IPS-20b (cell line): ENCODE results near the gene ARHGEF37.
"Not testable (repeated sequence)": the region's sequence is repeated elsewhere in the genome, so short reads cannot be mapped to it uniquely, and the experiment has no call there.

Source experiments
- H3K27ac ChIP-seq: one replicate; pipeline ENCODE4 v1.5.1; 2013; ENCODE audit warnings: low read length
- H3K27me3 ChIP-seq: 2 replicates; pipeline ENCODE4 v1.6.1; 2013; ENCODE audit warnings: mild to moderate bottlenecking, low read length, inconsistent platforms; ENCODE audit not compliant: insufficient read depth
- H3K36me3 ChIP-seq: 2 replicates; pipeline ENCODE4 v1.6.1; 2013; ENCODE audit warnings: low read depth, mild to moderate bottlenecking, inconsistent platforms, low read length, moderate library complexity; ENCODE audit not compliant: insufficient read depth
- H3K4me1 ChIP-seq: 2 replicates; pipeline ENCODE4 v1.6.1; 2013; ENCODE audit warnings: mild to moderate bottlenecking, control low read depth, inconsistent platforms, low read length, moderate library complexity; ENCODE audit not compliant: insufficient read depth
- H3K4me3 ChIP-seq: 2 replicates; pipeline ENCODE4 v1.5.1; 2013; ENCODE audit warnings: mild to moderate bottlenecking, low read length, inconsistent platforms
- H3K9ac ChIP-seq: 2 replicates; pipeline ENCODE4 v1.6.1; 2013; ENCODE audit warnings: low read depth, mild to moderate bottlenecking, inconsistent platforms, low read length, moderate library complexity
- H3K9me3 ChIP-seq: 2 replicates; pipeline ENCODE4 v1.6.1; 2013; ENCODE audit warnings: mild to moderate bottlenecking, low read depth, low read length, inconsistent platforms; ENCODE audit not compliant: insufficient read depth

ARHGEF37 gene, protein sequence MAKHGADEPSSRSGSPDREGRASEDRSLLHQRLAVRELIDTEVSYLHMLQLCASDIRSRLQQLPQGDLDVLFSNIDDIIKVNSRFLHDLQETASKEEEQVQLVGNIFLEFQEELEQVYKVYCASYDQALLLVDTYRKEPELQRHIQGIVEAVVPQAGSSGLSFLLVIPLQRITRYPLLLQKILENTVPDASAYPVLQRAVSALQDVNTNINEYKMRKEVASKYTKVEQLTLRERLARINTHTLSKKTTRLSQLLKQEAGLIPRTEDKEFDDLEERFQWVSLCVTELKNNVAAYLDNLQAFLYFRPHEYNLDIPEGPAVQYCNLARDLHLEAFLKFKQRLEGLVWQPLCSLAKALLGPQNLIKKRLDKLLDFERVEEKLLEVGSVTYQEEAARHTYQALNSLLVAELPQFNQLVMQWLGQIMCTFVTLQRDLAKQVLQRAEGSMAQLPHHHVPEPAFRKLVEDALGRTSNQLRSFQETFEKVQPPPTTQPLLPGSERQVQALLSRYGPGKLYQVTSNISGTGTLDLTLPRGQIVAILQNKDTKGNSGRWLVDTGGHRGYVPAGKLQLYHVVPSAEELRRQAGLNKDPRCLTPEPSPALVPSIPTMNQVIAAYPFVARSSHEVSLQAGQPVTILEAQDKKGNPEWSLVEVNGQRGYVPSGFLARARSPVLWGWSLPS

DNA sequence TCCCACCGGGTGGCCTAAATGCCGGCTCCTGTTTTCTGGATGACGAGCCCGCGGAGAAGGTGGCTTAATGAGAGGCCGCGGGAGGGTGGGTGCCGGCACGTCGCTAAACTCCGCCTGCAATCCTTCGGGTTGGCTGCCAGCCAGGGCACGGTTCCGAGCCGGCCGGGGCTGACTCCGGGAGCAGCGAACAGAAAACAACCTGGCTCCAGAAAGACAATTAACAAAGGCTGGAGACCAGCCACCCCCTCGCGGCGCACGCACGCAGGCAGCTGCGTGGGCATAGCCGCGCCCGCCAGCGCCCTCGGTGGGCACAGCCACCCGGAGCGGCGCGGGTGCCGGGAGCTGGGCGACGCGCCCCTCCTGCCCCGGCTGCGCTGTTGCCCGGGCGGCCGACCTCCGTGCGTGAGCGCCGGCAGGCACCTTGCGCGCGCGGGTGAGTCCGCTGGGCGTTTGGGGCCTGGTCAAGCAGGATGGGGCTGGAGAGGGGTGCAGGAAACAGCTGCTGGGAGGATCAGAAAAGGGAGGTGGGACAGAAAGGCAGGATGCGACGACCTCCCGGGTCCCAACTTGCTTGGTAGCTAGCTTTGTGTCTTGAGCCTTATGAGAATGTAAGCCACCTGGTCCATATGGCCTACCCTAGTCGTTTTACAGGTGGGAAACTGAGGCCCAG, at the start of gene ARHGEF37:
TSS of gene ARHGEF37 (plus strand) at position 307 of the 670 bp plus-strand sequence. CDS start 16,272 bp downstream, outside the sequence.
- H3K4me3 ChIP-seq: peak within 1 kb of the TSS; percentile 71
- no peak within 1 kb of the TSS for H3K27ac ChIP-seq
- H3K9ac ChIP-seq: peak within 1 kb of the TSS; percentile 48; the same call in 1 of the 2 replicates
- H3K4me1 ChIP-seq: peaks cover 9% of the 10 kb centered on the region
- H3K27me3 ChIP-seq: peaks cover 30% of the 10 kb centered on the region
- no peaks in the 10 kb centered on the region for H3K36me3 ChIP-seq
- H3K9me3 ChIP-seq: no peaks in the 10 kb centered on the region

DNA sequence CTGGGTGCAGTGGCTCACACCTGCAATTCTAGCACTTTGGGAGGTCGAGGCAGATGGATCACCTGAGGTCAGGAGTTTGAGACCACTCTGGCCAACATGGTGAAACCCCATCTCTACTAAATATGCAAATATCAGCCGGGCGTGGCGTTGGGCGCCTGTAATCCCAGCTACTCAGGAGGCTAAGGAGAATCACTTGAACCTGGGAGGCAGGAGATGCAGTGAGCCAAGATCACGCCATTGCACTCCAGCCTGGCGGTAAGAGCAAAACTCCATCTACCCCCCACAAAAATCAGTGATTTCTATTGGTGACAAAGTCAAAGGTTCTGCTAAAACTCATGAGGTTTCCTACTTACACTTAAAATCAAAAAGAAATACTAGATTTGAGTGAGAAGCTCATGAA, 48.9 kb upstream of the ARHGEF37 start:
- H3K9ac ChIP-seq: no peak overlapping the region
- no peaks in the 10 kb centered on the region for H3K9me3 ChIP-seq
- H3K4me1 ChIP-seq: peaks cover 20% of the 10 kb centered on the region
- H3K4me3 ChIP-seq: no peak overlapping the region
- peaks cover 32% of the 10 kb centered on the region; the same call in 1 of the 2 replicates for H3K36me3 ChIP-seq
- H3K27me3 ChIP-seq: no peaks in the 10 kb centered on the region
- no peak overlapping the region for H3K27ac ChIP-seq

DNA sequence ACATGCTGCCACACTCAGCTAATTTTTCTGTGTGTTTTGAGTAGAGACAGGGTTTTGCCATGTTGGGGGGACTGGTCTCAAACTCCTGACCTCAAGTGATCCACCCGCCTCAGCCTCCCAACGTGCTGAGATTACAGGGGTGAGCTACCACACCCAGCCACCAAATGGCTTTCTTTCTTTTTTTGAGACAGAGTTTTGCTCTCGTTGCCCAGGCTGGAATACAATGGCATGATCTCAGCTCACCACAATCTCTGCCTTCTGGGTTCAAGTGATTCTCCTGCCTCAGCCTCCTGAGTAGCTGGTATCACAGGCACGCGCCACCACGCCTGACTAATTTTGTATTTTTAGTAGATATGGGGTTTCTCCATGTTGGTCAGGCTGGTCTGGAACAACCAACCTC, 45.5 kb upstream of the ARHGEF37 start:
- H3K27me3 ChIP-seq, H3K4me1 ChIP-seq, H3K9me3 ChIP-seq, H3K27ac ChIP-seq, H3K4me3 ChIP-seq, H3K9ac ChIP-seq: not testable (repeated sequence)
- peaks cover 54% of the 10 kb centered on the region for H3K36me3 ChIP-seq

DNA sequence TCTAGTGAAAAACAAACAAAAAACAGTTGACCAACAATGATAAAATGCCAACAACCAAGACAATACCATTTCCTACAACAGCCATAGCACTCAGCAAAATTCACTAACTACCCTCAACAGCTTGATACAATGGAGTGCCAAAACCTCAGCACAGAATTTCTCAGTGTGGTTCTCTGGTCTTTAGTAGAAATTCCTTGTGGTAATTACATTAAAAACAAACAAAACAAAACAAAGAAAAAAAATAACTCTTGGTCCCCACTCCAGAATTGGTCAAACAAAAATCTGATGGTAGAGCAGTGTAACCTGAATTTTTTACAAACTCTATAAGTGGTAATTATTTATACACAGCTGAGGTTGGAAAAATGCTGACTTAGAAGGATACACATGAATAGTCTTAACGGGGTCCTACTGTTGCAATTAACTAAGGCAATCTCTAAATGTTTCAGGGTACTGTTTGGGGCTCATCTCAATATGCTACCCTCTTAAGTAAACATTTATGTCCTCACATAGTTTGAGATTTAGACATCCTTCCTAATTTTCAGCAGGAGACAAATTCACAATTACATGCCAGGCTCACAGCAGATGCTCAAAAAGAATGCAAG, 43.8 kb upstream of the ARHGEF37 start:
- Histone ChIP-seq H3K27me3 (no peaks in the 10 kb centered on the region), H3K27ac (no peak overlapping the region), H3K4me3 (no peak overlapping the region), H3K36me3 (peaks cover 62% of the 10 kb centered on the region), H3K9ac (no peak overlapping the region), H3K9me3 (no peaks in the 10 kb centered on the region), H3K4me1 (no peaks in the 10 kb centered on the region; the same call in none of the 2 replicates)

DNA sequence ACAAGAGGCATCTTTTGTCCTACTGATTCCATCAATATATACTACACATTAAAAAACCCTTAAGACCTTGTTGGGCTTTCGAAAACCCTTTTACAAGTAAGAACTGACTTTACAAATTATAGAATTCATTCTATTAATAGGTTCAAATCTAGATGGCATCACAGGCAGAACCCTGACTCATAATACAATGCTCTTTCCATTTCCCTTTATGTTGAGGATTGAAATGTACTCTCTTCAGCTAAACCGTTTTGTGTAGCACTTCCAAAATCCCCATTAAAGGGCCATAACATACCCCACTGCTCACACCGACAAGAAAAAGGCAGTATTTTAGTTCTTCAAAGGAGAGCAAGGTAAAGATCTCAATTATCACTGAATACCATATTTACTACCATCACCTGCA, 41.2 kb upstream of the ARHGEF37 start:
- no peaks in the 10 kb centered on the region for H3K27me3 ChIP-seq
- H3K4me1 ChIP-seq: peaks cover 3% of the 10 kb centered on the region; the same call in 1 of the 2 replicates
- H3K9me3 ChIP-seq: no peaks in the 10 kb centered on the region
- peaks cover 68% of the 10 kb centered on the region for H3K36me3 ChIP-seq
- H3K27ac ChIP-seq: no peak overlapping the region
- no peak overlapping the region for H3K4me3 ChIP-seq
- no peak overlapping the region for H3K9ac ChIP-seq

DNA sequence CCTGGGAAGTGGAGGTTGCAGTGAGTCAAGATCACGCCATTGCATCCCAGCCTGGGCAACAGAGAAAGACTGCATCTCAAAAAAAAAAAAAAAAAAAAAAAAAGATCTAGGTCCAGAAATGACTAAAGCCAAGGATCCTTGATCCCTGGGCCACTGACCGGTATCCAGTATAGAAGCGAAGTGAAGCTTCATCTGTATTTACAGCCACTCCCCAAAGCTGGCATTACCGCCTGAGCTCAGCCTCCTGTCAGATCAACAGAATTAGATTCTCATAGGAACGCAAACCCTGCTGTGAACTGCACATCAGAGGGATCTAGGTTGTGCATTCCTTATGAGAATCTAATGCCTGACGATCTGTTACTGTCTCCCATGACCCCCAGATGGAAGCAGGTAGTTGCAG, 39.4 kb upstream of the ARHGEF37 start:
- Histone ChIP-seq H3K9ac (no peak overlapping the region), H3K36me3 (peaks cover 76% of the 10 kb centered on the region), H3K4me1 (peaks cover 6% of the 10 kb centered on the region; the same call in 1 of the 2 replicates), H3K9me3 (no peaks in the 10 kb centered on the region), H3K27me3 (no peaks in the 10 kb centered on the region), H3K4me3 (no peak overlapping the region), H3K27ac (no peak overlapping the region)

DNA sequence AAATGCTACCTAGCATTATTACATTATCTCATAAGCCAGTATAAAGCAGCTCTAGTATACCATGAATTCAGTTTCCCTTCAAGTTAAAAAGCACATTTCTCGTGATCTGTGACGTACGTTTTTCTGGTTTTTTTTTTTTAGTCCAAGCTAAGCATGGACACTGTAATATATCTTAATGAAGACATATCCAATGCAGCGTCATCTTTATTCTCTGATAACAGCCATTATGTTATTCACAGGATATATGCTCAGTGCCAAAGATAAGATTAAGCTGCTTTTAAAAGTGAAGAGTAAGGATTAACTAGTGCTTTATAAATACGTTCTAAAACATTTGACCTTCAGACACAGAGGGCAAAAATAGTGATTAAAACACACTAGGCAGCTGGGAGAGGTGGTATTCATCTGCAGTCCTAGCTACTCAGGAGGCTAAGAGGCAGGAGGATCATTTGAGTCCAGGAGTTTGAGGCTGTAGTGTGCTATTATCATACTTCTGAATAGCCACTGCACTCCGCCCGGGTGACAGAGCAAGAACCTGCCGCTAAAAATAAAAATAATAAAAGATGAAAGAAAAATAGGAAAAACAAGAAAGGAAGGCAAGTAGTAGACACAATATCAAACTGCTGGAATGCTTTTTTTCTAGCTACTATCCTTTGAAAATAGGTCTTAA, 37.8 kb upstream of the ARHGEF37 start:
- peaks cover 79% of the 10 kb centered on the region for H3K36me3 ChIP-seq
- no peak overlapping the region for H3K9ac ChIP-seq
- peaks cover 9% of the 10 kb centered on the region; the same call in 1 of the 2 replicates for H3K4me1 ChIP-seq
- no peaks in the 10 kb centered on the region for H3K9me3 ChIP-seq
- no peak overlapping the region for H3K27ac ChIP-seq
- no peak overlapping the region for H3K4me3 ChIP-seq
- no peaks in the 10 kb centered on the region for H3K27me3 ChIP-seq

DNA sequence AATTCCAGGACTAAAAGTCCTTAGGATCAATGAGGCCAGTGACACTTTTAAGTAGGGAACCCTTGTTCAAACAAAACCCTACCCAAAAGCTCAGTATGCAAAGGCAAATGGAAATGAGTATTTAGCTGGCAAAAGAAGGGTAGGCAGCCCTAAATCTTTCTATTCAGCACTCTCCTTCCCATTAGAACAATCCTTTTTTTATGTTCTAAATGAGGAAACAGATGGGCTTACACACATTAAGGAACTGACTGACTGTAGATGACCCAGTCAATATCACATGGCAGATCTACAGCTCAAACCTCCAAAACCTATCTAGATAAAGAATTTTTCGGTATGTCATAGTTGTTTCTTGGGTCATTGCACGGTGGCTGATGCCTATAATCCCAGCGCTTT, 37.3 kb upstream of the ARHGEF37 start:
- Histone ChIP-seq H3K4me1 (peaks cover 9% of the 10 kb centered on the region; the same call in 1 of the 2 replicates), H3K36me3 (peaks cover 83% of the 10 kb centered on the region), H3K4me3 (no peak overlapping the region), H3K27me3 (no peaks in the 10 kb centered on the region), H3K9me3 (no peaks in the 10 kb centered on the region), H3K27ac (no peak overlapping the region), H3K9ac (no peak overlapping the region)

DNA sequence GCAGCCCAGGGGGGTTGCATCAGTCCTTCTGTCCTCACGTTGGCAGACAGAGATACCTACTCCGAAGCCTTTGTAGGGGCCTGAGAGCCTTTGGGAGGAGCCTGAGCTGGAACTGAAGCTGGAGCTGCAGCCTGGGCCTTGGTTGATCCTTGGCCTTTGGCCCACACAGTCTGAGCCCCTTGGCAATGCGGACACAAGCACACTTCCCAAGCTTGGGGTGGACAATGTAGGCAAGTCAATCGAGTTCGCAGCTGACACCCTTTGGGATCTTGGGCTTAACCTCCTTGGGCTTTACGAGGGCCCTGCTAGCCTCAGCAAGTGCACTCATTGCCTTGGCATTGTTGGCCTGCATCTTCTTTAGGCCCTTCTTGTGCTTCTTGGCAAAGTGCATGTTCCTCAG, 36.0 kb upstream of the ARHGEF37 start:
- no peak overlapping the region for H3K4me3 ChIP-seq
- H3K36me3 ChIP-seq: peaks cover 86% of the 10 kb centered on the region
- no peaks in the 10 kb centered on the region for H3K27me3 ChIP-seq
- H3K4me1 ChIP-seq: peaks cover 9% of the 10 kb centered on the region; the same call in 1 of the 2 replicates
- no peaks in the 10 kb centered on the region for H3K9me3 ChIP-seq
- H3K27ac ChIP-seq: no peak overlapping the region
- H3K9ac ChIP-seq: no peak overlapping the region

DNA sequence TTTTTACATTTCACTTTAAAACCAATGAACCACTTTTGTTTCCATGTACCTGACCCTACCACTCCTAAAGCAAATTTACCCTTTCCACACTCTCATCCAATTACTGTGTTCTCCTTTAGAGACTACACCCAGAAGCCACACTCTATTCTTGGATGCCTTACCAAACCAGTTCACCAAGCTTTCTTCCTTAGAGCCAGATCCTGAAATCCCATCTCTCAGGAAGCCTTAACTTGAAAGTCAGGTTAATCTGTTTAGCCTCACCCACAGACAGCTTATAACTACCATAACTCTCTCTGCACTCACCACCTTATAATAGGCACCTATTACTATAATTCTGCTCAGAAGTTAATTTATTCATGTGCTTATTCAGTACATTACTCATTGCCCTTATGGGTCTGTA, 34.3 kb upstream of the ARHGEF37 start:
- Histone ChIP-seq H3K27me3 (no peaks in the 10 kb centered on the region), H3K4me3 (peak overlapping the region; percentile 36), H3K36me3 (peaks cover 77% of the 10 kb centered on the region), H3K4me1 (peaks cover 9% of the 10 kb centered on the region; the same call in 1 of the 2 replicates), H3K27ac (no peak overlapping the region), H3K9me3 (no peaks in the 10 kb centered on the region), H3K9ac (no peak overlapping the region; the same call in 1 of the 2 replicates)
